Measurements from ENCODE around the gene PSORS1C2. TPM values are rescaled to one million over a fixed set of nuclear protein-coding genes. Genes with fewer than 3 reads are reported as not detected.

PSORS1C2 gene
- total RNA-seq, 1 donor from 2014 or later: not detected

- no peak for DNase-seq (ENCODE audit: low read depth)
- no peak for TF ChIP-seq CTCF (conservative IDR thresholded peaks at IDR 0.05; ENCODE audit: low read depth, low read length)
- peak within 1 kb of the TSS; percentile 82 for H3K4me3 ChIP-seq (ENCODE audit: low read depth, low read length)
Observed at GRCh38 chr6:31157513-31158139, 18.8 kb upstream of the PSORS1C2 start, which contains the start of gene CCHCR1. CCHCR1 (minus strand) TSS chr6:31157802; CDS start chr6:31157600, 202 bp downstream.

GRCh38 chr6:31156641-31157040 is 17.8 kb upstream of the PSORS1C2 start:
- no peak for TF ChIP-seq CTCF (conservative IDR thresholded peaks at IDR 0.05; ENCODE audit: low read depth, low read length)
- no peak overlapping the region for H3K4me3 ChIP-seq (ENCODE audit: low read depth, low read length)
- no peak for DNase-seq (ENCODE audit: low read depth)

- no peak for DNase-seq (ENCODE audit: low read depth)
- H3K4me3 ChIP-seq (ENCODE audit: low read depth, low read length): no peak overlapping the region
- no peak for TF ChIP-seq CTCF (conservative IDR thresholded peaks at IDR 0.05; ENCODE audit: low read depth, low read length)
Observed at GRCh38 chr6:31154436-31154835, 15.6 kb upstream of the PSORS1C2 start.

GRCh38 chr6:31152781-31153180 is 13.9 kb upstream of the PSORS1C2 start:
- no peak for TF ChIP-seq CTCF (conservative IDR thresholded peaks at IDR 0.05; ENCODE audit: low read depth, low read length)
- no peak for DNase-seq (ENCODE audit: low read depth)
- no peak overlapping the region for H3K4me3 ChIP-seq (ENCODE audit: low read depth, low read length)

GRCh38 chr6:31149827-31150447 is 11.1 kb upstream of the PSORS1C2 start:
- no peak for DNase-seq (ENCODE audit: low read depth)
- no peak overlapping the region for H3K4me3 ChIP-seq (ENCODE audit: low read depth, low read length)
- TF ChIP-seq CTCF (conservative IDR thresholded peaks at IDR 0.05; ENCODE audit: low read depth, low read length): no peak

- DNase-seq (ENCODE audit: low read depth): no peak
- TF ChIP-seq CTCF (conservative IDR thresholded peaks at IDR 0.05; ENCODE audit: low read depth, low read length): no peak
- H3K4me3 ChIP-seq (ENCODE audit: low read depth, low read length): no peak overlapping the region
Observed at GRCh38 chr6:31145386-31145785, 6.5 kb upstream of the PSORS1C2 start.

- no peak for TF ChIP-seq CTCF (conservative IDR thresholded peaks at IDR 0.05; ENCODE audit: low read depth, low read length)
- DNase-seq (ENCODE audit: low read depth): no peak
- H3K4me3 ChIP-seq (ENCODE audit: low read depth, low read length): no peak overlapping the region
Observed at GRCh38 chr6:31144970-31145340, 6.1 kb upstream of the PSORS1C2 start.

Measured in epithelial cell of proximal tubule (primary cell).